ENCODE data around the gene DMRTA2.

- no peak for TF ChIP-seq POLR2AphosphoS5 (IDR thresholded peaks at IDR 0.05; ENCODE audit: insufficient read depth, low read depth, low read length)
- TF ChIP-seq CTCF (IDR thresholded peaks at IDR 0.05; ENCODE audit: extremely low read depth in 1 of 2, insufficient read depth in 1 of 2, low read depth in 1 of 2, low read length in 2 of 2) = no peak
- no peak for TF ChIP-seq POLR2A (IDR thresholded peaks at IDR 0.05; ENCODE audit: low read depth, low read length)
- no peak for TF ChIP-seq GATA2 (IDR thresholded peaks at IDR 0.05; ENCODE audit: insufficient read depth, insufficient read length, low read depth, low read length)
- TF ChIP-seq EZH2 (IDR thresholded peaks at IDR 0.05; ENCODE audit: borderline replicate concordance, low read depth, low read length, severe bottlenecking) = no peak
Measured at GRCh38 chr1:50422675-50422945, 633 bp downstream of the DMRTA2 start.

Measured in endothelial cell of umbilical vein (primary cell).